HCT116 (cell line): Measurements from ENCODE around the gene DYNC1LI1. TPM values are rescaled to one million over a fixed set of nuclear protein-coding genes. Genes with fewer than 3 reads are reported as not detected.

Source experiments
- ATAC-seq: fragments of 200-7000 bp; cut with Tn5 transposase; 2 replicates; pipeline ENCODE4 v1.9.1; 2020; ENCODE audit warnings: mild to moderate bottlenecking, moderate library complexity
- BruUV-seq: library from RNA; stranded (reverse); fragments of 400-500 nt; replicated peaks from 2 replicates; lab custom pipeline; 2021; lab: Mats Ljungman, UMichigan
- CTCF ChIA-PET: fragments of 300-600 bp; sonication (Branson Sonifier 250); formaldehyde crosslinking; loops from one replicate; lab custom pipeline; 2021; ENCODE audit warnings: antibody characterized with exemption; lab: Charles Lee
- POLR2A ChIA-PET: fragments of 300-600, 350-600 bp; sonication (Branson Sonifier 250); formaldehyde crosslinking; loops from one replicate; lab custom pipeline; 2021; ENCODE audit warnings: antibody characterized with exemption; lab: Charles Lee
- RAD21 ChIA-PET, 2 experiments: fragments of 300-600 bp; sonication (Branson Sonifier 250); formaldehyde crosslinking; loops; one replicate each; lab custom pipeline; 2023; ENCODE audit warnings: low total read pairs in 2 of 2; ENCODE audit not compliant: uncharacterized antibody in 2 of 2, unreplicated experiment in 2 of 2, low non-redundant PET in 1 of 2; lab: Charles Lee
- DNase-seq: peaks from one replicate; pipeline ENCODE4 v3.0.0-alpha.2; 2010; ENCODE audit warnings: low read depth, low spot score
- H2AFZ ChIP-seq: fragments of 200-600 bp; shearing (Covaris generic), sonication (generic); 2 replicates; pipeline ENCODE4 v1.6.1; 2017; ENCODE audit warnings: low read depth, mixed run types, mixed read lengths, antibody characterized with exemption, low read length; ENCODE audit not compliant: poor library complexity, severe bottlenecking
- H3K27ac ChIP-seq: 2 replicates; pipeline ENCODE4 v1.5.1; 2012; ENCODE audit warnings: low read depth, low read length
- H3K27me3 ChIP-seq: fragments of 200-600 bp; sonication (generic); 2 replicates; pipeline ENCODE4 v1.6.1; 2016; ENCODE audit warnings: mixed run types, low read length, mixed read lengths; ENCODE audit not compliant: insufficient read depth
- H3K36me3 ChIP-seq, 2 experiments: fragments of 200-500 bp in 1 of 2; fragments of 200-600 bp in 1 of 2; sonication (Bioruptor generic) in 1 of 2; sonication (generic) in 1 of 2; 2 replicates each; pipeline versions ENCODE4 v1.5.1 to v1.6.1; 2014 to 2016; ENCODE audit warnings: low read length in 2 of 2, inconsistent platforms in 1 of 2, mixed read lengths in 1 of 2, mixed run types in 1 of 2; ENCODE audit not compliant: insufficient read depth in 2 of 2, control insufficient read depth in 1 of 2
- H3K4me1 ChIP-seq, 2 experiments: fragments of 200-600 bp in 1 of 2; sonication (generic) in 1 of 2; 2 replicates each; pipeline versions ENCODE4 v1.5.1 to v1.6.1; 2012 to 2017; ENCODE audit warnings: low read length in 2 of 2, inconsistent platforms in 1 of 2, mild to moderate bottlenecking in 1 of 2, mixed read lengths in 1 of 2, mixed run types in 1 of 2, moderate library complexity in 1 of 2; ENCODE audit not compliant: insufficient read depth in 2 of 2, control insufficient read depth in 1 of 2
- H3K4me2 ChIP-seq: fragments of 200-600 bp; sonication (generic); 2 replicates; pipeline ENCODE4 v1.6.1; 2017; ENCODE audit warnings: mixed run types, low read length, mixed read lengths
- H3K4me3 ChIP-seq, 2 experiments: fragments of 200-600 bp in 1 of 2; sonication (generic) in 1 of 2; replicated peaks in 1 of 2; 2 replicates each; pipeline ENCODE4 v1.5.1; 2011 to 2016; ENCODE audit warnings: low read length in 2 of 2, control low read depth in 1 of 2, low read depth in 1 of 2, mild to moderate bottlenecking in 1 of 2, mixed read lengths in 1 of 2, mixed run types in 1 of 2
- H3K79me2 ChIP-seq: fragments of 200-600 bp; sonication (generic); 2 replicates; pipeline ENCODE4 v1.6.1; 2017; ENCODE audit warnings: mild to moderate bottlenecking, mixed run types, low read length, moderate library complexity, mixed read lengths; ENCODE audit not compliant: insufficient read depth
- H3K9ac ChIP-seq: fragments of 200-600 bp; sonication (generic); 2 replicates; pipeline ENCODE4 v1.6.1; 2016; ENCODE audit warnings: low read length, mixed read lengths
- H3K9me2 ChIP-seq: fragments of 200-600 bp; sonication (generic), shearing (Covaris generic); 2 replicates; pipeline ENCODE4 v1.6.1; 2017; ENCODE audit warnings: mixed run types, mild to moderate bottlenecking, moderate library complexity; ENCODE audit not compliant: insufficient read depth
- H3K9me3 ChIP-seq, 2 experiments: fragments of 200-500 bp in 1 of 2; fragments of 200-600 bp in 1 of 2; sonication (Bioruptor generic) in 1 of 2; sonication (generic) in 1 of 2; 2 replicates each; pipeline ENCODE4 v1.6.1; 2014 to 2017; ENCODE audit warnings: low read length in 2 of 2, mixed read lengths in 2 of 2, inconsistent platforms in 1 of 2, low read depth in 1 of 2, mild to moderate bottlenecking in 1 of 2, mixed run types in 1 of 2, moderate library complexity in 1 of 2; ENCODE audit not compliant: control insufficient read depth in 1 of 2, insufficient read depth in 1 of 2
- H4K20me1 ChIP-seq: fragments of 200-600 bp; sonication (generic), shearing (Covaris generic); 2 replicates; pipeline ENCODE4 v1.6.1; 2017; ENCODE audit warnings: mixed run types, mild to moderate bottlenecking, moderate library complexity; ENCODE audit not compliant: insufficient read depth
- ATF3 ChIP-seq: IDR thresholded peaks from 2 replicates; pipeline ENCODE4 v1.6.1; 2012
- EGR1 ChIP-seq: IDR thresholded peaks from 2 replicates; pipeline ENCODE4 v1.6.1; 2012; ENCODE audit warnings: low read depth
- ELF1 ChIP-seq: IDR thresholded peaks from 2 replicates; pipeline ENCODE4 v1.6.1; 2012; ENCODE audit warnings: low read depth, borderline replicate concordance
- MAX ChIP-seq: IDR thresholded peaks from 2 replicates; pipeline ENCODE4 v1.6.1; 2012
- POLR2AphosphoS5 ChIP-seq: IDR thresholded peaks from 2 replicates; pipeline ENCODE4 v1.6.1; 2011; ENCODE audit warnings: mild to moderate bottlenecking, low read depth, low read length, moderate library complexity
- RAD21 ChIP-seq: IDR thresholded peaks from 2 replicates; pipeline ENCODE4 v1.6.1; 2012; ENCODE audit warnings: low read depth, mild to moderate bottlenecking
- SIN3A ChIP-seq: IDR thresholded peaks from 2 replicates; pipeline ENCODE4 v1.6.1; 2012; ENCODE audit warnings: low read depth
- SP1 ChIP-seq: IDR thresholded peaks from 2 replicates; pipeline ENCODE4 v1.6.1; 2012; ENCODE audit warnings: low read depth
- SRF ChIP-seq: IDR thresholded peaks from 2 replicates; pipeline ENCODE4 v1.6.1; 2012; ENCODE audit warnings: low read depth
- YY1 ChIP-seq: IDR thresholded peaks from 2 replicates; pipeline ENCODE4 v1.6.1; 2011; ENCODE audit warnings: low read length, low read depth, moderate library complexity, mild to moderate bottlenecking; ENCODE audit not compliant: insufficient replicate concordance; ENCODE audit errors: extremely low read depth
- intact Hi-C: fragments of 100-400 bp; cut with micrococcal nuclease; formaldehyde crosslinking; loops from 2 replicates; pipeline ENCODE4 v1.10.0; 2022
- total RNA-seq: library from RNA; stranded (reverse); gene quantifications from one replicate; pipeline ENCODE4 v1.2.1, GENCODE V29; 2021; ENCODE audit not compliant: unreplicated experiment

The DYNC1LI1 gene
- total RNA-seq, 1 experiment from 2014 or later = 39.4 TPM

DNA sequence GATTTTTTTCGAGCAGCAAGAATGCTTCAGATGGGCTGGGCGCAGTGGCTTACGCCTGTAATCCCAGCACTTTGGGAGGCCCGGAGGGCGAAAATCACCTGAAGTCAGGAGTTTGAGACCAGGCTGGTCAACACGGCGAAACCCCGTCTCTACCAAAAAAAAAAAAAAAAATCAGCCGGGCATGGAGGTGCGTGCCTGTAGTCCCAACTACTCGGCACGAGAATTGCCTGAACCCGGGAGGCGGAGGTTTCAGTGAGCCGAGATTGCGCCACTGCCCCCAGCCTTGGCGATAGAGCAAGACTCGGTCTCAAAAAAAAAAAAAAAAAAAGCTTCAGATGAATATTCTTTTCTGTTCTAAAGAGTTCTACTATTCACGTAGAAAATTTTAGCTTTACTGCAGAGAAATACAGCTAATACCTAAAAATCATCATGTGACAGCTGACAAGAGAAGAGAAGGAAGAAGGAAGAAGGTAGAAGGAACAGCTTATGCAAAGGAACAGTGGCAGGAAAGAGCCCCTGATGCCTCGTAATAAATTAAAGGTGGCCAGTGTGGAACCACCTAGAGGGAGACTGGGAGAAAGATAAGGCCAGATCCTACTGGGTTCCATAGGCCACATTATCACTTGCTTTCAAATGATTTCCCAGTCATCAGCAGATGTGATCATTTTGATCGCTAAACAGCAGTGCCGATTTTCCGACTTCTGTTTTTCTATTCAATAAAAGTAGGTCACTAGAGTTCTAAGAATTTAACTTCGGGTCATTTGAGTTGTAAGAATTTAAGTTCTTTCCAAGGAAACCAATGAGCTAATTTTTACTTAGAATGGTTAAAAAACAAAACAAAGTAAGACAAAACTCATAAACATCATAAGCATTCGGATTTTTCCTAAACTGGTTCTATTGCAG, 69.5 kb downstream of the DYNC1LI1 start:
- POLR2A ChIA-PET = no interaction called here
- Histone ChIP-seq H3K4me3 (peak overlapping the region; percentile 89 to 90), H3K27ac (no peak overlapping the region), H3K79me2 (peaks cover 26% of the 10 kb centered on the region), H4K20me1 (peaks cover 3% of the 10 kb centered on the region; the same call in 1 of the 2 replicates), H3K4me2 (peak overlapping the region; percentile 91), H3K9ac (peak overlapping the region; percentile 78), H3K36me3 (no peaks in the 10 kb centered on the region), H3K27me3 (no peaks in the 10 kb centered on the region), H3K4me1 (peaks cover 8 to 17% of the 10 kb centered on the region in 2 experiments; a peak in 3 of 4 replicates), H3K9me3 (no peaks in the 10 kb centered on the region), H3K9me2 (no peaks in the 10 kb centered on the region), H2AFZ (no peak overlapping the region)
- RAD21 ChIA-PET = no interaction called here
- ATAC-seq (no peak), DNase-seq (no peak)
- CTCF ChIA-PET = no interaction called here
- BruUV-seq = TSS peak; percentile 58
- TF ChIP-seq EGR1 (no peak), SRF (no peak), ATF3 (no peak), RAD21 (no peak)
- intact Hi-C loops = no loop called here

GRCh38 chr3:32500231-32500630, 70.4 kb downstream of the DYNC1LI1 start:
- DNase-seq (no peak), ATAC-seq (no peak)
- ChIA-PET RAD21 (no interaction called here), CTCF (no interaction called here), POLR2A (no interaction called here)
- H3K9ac ChIP-seq = no peak overlapping the region
- no peaks in the 10 kb centered on the region for H3K27me3 ChIP-seq
- no peak overlapping the region for H3K4me3 ChIP-seq
- no peaks in the 10 kb centered on the region for H3K9me3 ChIP-seq
- no peaks in the 10 kb centered on the region for H3K36me3 ChIP-seq
- peaks cover 26% of the 10 kb centered on the region for H3K79me2 ChIP-seq
- no peak overlapping the region for H2AFZ ChIP-seq
- H3K9me2 ChIP-seq = no peaks in the 10 kb centered on the region
- H3K4me2 ChIP-seq = no peak overlapping the region
- no peak for TF ChIP-seq SP1
- TF ChIP-seq SIN3A = no peak
- no peak for TF ChIP-seq ELF1
- no peak for TF ChIP-seq EGR1
- no peak for TF ChIP-seq YY1
- no peak for TF ChIP-seq POLR2AphosphoS5
- TF ChIP-seq MAX = no peak
- peaks cover 3% of the 10 kb centered on the region; the same call in 1 of the 2 replicates for H4K20me1 ChIP-seq
- peaks cover 8 to 17% of the 10 kb centered on the region in 2 experiments; a peak in 3 of 4 replicates for H3K4me1 ChIP-seq
- H3K27ac ChIP-seq = no peak overlapping the region
- intact Hi-C loops = no loop called here
- no TSS peak for BruUV-seq
